Cardiac muscle cell (in vitro differentiated cells and primary cell): ENCODE data around the gene CTTNBP2. TPM values are rescaled to one million over a fixed set of nuclear protein-coding genes. Genes with fewer than 3 reads are reported as not detected.

Source experiments
- DNase-seq, 2 donors: peaks; one replicate each; pipeline versions ENCODE4 v3.0.0 to v3.0.0-alpha.2; 2010 to 2017; ENCODE audit warnings: low read depth in 1 of 2, low spot score in 1 of 2
- H3K27ac ChIP-seq: fragments of 200-600 bp; sonication (generic); 2 replicates; pipeline ENCODE4 v1.5.1; 2016
- H3K27me3 ChIP-seq: fragments of 200-600 bp; sonication (generic); 2 replicates; pipeline ENCODE4 v1.6.0; 2016; ENCODE audit warnings: control low read depth
- H3K36me3 ChIP-seq: fragments of 200-600 bp; sonication (generic); 2 replicates; pipeline ENCODE4 v1.5.1; 2016; ENCODE audit warnings: control low read depth
- H3K4me1 ChIP-seq: fragments of 200-600 bp; sonication (generic); 2 replicates; pipeline ENCODE4 v1.8.1; 2017; ENCODE audit warnings: low read depth, mild to moderate bottlenecking, mixed run types
- H3K4me3 ChIP-seq: fragments of 200-600 bp; sonication (generic); 2 replicates; pipeline ENCODE4 v1.5.1; 2016; ENCODE audit warnings: mild to moderate bottlenecking
- H3K9me3 ChIP-seq: fragments of 200-600 bp; sonication (generic); 2 replicates; pipeline ENCODE4 v1.5.1; 2017; ENCODE audit warnings: low read depth, mild to moderate bottlenecking, control low read depth
- polyA plus RNA-seq: library from polyadenylated mRNA; unstranded; fragments of >200 nt; fragmentation: Nextera tagmentation; extraction: Ambion mirVana; gene quantifications from 2 replicates; pipeline ENCODE4 v1.2.1, GENCODE V29; 2016
- total RNA-seq: library from RNA; depleted of rRNA; stranded (reverse); fragments of >200 nt; gene quantifications from 2 replicates; pipeline ENCODE4 v1.2.3, GENCODE V29; 2016
- TF ChIP-seq, protein P1 (sequence below): IDR thresholded peaks from 2 replicates; pipeline ENCODE4 v1.5.1; 2012; ENCODE audit warnings: low read depth, mild to moderate bottlenecking, low read length

CTTNBP2 gene
- total and polyA plus RNA-seq, 2 experiments from 2014 or later = 30.0 to 51.2 TPM

DNA sequence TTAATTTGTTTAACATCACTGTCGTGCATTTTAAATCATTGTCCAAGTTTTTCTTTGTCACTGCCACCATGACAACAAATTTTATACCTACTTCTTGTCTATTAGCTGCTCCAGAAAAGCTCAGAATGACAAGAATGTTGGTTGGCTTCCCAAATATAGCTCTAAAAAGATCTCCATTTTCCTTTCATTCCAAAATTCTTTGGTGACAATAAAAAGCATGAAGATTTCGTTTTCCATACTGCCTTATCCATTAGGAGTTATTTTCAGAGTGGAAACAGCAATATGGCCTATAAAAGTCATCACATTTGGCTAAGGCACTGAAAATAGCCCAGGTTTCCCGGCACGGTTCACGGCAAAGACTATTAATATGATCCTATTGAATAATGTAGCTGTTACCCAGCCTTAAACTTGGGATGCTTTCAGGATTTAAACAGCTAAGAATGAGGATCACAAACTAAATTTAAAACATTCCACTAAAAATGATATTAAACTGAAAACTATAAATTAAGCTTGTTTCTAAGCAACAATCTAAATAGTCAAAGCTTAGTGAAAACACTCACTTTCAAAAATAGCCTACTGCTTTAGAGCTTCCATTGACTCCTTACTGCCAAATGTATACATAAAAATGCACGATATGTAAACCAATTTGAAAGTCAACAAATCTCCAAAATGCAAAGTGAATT is 2.7 kb downstream of the CTTNBP2 start:
- Histone ChIP-seq H3K9me3 (no peaks in the 10 kb centered on the region), H3K27me3 (no peaks in the 10 kb centered on the region), H3K4me1 (peaks cover 38% of the 10 kb centered on the region), H3K27ac (peak overlapping the region; percentile 33), H3K4me3 (peak overlapping the region; percentile 93), H3K36me3 (no peaks in the 10 kb centered on the region)
- DNase-seq = no peak
- TF ChIP-seq, protein P1, sequence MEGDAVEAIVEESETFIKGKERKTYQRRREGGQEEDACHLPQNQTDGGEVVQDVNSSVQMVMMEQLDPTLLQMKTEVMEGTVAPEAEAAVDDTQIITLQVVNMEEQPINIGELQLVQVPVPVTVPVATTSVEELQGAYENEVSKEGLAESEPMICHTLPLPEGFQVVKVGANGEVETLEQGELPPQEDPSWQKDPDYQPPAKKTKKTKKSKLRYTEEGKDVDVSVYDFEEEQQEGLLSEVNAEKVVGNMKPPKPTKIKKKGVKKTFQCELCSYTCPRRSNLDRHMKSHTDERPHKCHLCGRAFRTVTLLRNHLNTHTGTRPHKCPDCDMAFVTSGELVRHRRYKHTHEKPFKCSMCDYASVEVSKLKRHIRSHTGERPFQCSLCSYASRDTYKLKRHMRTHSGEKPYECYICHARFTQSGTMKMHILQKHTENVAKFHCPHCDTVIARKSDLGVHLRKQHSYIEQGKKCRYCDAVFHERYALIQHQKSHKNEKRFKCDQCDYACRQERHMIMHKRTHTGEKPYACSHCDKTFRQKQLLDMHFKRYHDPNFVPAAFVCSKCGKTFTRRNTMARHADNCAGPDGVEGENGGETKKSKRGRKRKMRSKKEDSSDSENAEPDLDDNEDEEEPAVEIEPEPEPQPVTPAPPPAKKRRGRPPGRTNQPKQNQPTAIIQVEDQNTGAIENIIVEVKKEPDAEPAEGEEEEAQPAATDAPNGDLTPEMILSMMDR = no peak

DNA sequence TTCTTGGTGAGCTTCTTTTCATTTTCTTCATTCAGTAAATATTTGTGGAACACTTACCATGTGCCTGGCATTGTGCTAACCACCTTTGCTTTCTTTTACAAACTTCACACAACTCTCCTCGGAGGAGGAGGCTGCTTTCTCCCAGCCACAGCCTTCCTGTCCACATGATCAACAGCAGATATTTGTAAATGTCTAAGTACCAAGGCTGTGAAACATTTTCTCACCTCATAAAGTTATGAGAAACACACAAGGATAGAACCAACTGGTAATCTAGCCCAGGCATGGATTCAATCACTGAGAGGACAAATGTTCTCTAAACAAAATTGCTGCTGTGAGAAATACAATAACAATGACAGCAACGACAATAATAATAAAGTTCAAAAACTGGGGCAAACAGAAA is 3.9 kb downstream of the CTTNBP2 start:
- TF ChIP-seq, protein P1 = no peak
- peaks cover 38% of the 10 kb centered on the region for H3K4me1 ChIP-seq

DNA sequence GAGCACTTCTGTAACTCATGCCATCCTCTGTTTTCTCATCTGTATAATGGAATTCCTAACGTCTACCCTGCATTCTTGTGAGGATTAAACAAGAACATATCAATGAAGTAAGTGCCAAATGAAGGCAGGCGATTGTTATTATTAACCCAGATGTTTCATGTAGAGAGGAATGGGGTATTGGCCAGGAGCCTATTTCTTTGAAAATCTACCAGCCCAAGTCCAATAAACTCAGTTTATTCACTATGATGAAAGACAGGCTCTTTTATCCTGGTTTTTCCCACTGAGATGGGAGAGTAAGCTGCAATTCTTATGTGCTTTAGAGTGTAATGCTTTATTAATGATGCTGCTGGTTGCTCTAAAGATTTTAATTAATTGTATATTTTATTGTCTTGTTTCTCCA is 9.6 kb downstream of the CTTNBP2 start:
- no peak for DNase-seq
- Histone ChIP-seq H3K4me1 (peaks cover 19% of the 10 kb centered on the region), H3K4me3 (no peak overlapping the region), H3K36me3 (peaks cover 12% of the 10 kb centered on the region), H3K27ac (no peak overlapping the region), H3K27me3 (no peaks in the 10 kb centered on the region), H3K9me3 (no peaks in the 10 kb centered on the region)
- TF ChIP-seq, protein P1 = no peak

More for the DNA sequence above, 3.9 kb downstream of the CTTNBP2 start:
- Histone ChIP-seq H3K27me3 (no peaks in the 10 kb centered on the region), H3K4me3 (no peak overlapping the region), H3K36me3 (no peaks in the 10 kb centered on the region), H3K27ac (no peak overlapping the region), H3K9me3 (no peaks in the 10 kb centered on the region)
- no peak for DNase-seq

DNA sequence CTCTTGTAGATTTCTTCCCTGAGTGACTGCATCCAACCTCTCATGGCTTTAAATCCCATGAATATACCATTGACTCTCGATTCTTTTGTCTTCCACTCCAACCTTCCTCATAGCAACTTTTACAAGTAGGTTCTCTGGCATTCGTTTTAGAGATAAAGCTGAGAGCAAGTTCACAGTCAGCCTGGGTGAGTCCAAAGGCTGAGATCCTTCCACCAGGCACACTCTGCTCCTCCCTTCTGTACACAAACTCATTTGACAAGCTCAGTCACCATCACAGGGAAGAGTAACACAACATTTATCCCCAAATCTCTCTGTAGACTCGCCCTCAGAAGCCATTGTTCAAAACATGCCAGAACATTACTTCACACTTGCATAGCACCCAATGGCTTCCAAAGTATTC is 10.9 kb downstream of the CTTNBP2 start:
- H3K9me3 ChIP-seq = no peaks in the 10 kb centered on the region
- H3K4me3 ChIP-seq = no peak overlapping the region
- peak overlapping the region; percentile 22 for H3K27ac ChIP-seq
- no peaks in the 10 kb centered on the region for H3K27me3 ChIP-seq
- no peak for DNase-seq
- peaks cover 12% of the 10 kb centered on the region for H3K36me3 ChIP-seq
- TF ChIP-seq, protein P1 = no peak
- H3K4me1 ChIP-seq = peaks cover 7% of the 10 kb centered on the region

DNA sequence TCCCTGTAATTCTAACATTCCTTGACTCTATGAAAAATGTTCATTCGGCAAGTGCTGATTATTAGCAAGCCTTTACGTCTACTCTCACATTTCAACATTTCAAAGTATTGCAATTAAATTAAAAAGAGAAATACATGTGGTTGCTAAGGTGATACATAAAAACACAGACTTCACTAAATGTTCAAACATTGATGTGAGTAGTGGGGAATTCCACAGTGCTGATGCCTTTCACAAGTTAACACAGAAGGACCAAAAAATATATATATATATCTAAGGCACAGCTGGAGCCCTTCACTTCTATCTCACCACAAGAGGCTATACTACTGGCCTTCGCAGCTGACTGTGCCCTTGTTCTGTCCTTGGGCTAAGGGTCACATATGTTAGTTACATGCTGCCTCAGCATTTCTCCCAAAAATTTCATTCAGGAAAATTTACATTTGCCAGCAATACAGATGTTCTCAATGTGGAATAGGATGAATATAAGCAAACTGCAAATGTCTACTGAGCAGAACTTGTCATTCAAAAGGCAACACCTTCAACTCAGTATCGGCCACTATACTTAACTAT is 13.9 kb downstream of the CTTNBP2 start:
- Histone ChIP-seq H3K9me3 (no peaks in the 10 kb centered on the region), H3K36me3 (peaks cover 17% of the 10 kb centered on the region), H3K27ac (no peak overlapping the region), H3K27me3 (no peaks in the 10 kb centered on the region), H3K4me3 (no peak overlapping the region), H3K4me1 (peaks cover 5% of the 10 kb centered on the region)
- TF ChIP-seq, protein P1 = no peak
- peak in 1 of 2 donors; percentile 25 for DNase-seq
